ENCODE measurements around the gene CLCA4. TPM values are rescaled to one million over a fixed set of nuclear protein-coding genes. Genes with fewer than 3 reads are reported as not detected.
"Not testable (repeated sequence)": the region's sequence is repeated elsewhere in the genome, so short reads cannot be mapped to it uniquely, and the experiment has no call there.

The CLCA4 gene
- total RNA-seq, 2 donors from 2014 or later, result not detected

DNA sequence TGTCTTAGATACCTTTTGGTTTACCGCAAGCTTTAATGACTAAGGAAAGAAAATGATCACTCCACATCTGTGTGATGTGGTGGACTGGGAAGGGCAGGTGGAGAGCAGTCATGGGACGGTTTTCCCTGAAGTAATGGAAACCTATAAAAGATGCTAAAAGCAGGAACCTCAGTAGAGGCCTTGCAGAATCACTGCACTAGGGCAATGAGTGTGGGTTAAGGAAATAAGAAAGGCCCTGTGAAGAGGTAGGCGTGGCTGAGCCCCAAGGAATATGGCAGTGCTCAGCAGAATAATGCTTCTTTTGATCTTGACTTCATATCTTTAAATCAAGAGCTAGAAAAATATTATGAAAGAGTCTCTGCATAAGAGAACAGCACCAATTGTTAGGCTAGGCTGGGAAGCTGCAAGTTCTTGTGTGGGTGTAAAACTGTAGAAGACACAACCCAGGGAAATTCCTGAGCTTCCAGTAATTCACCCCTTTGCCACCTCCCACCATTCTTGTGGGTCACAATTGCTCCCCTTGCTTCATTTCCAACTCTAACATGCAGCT is 49.9 kb downstream of the CLCA4 start:
- Mint-ChIP-seq H3K27ac (no peak overlapping the region), H3K36me3 (ENCODE audit: insufficient read depth in 2 of 2) (peaks cover 0 to 2% of the 10 kb centered on the region in 2 donors), H3K4me1 (ENCODE audit: low read depth) (no peaks in the 10 kb centered on the region), H3K4me3 (no peak overlapping the region), H3K27me3 (ENCODE audit: low read depth) (no peaks in the 10 kb centered on the region), H3K9me3 (peaks cover 5 to 10% of the 10 kb centered on the region in 2 donors)
- DNase-seq (no peak), ATAC-seq (replicated peaks in 1 of 2) (no peak)

DNA sequence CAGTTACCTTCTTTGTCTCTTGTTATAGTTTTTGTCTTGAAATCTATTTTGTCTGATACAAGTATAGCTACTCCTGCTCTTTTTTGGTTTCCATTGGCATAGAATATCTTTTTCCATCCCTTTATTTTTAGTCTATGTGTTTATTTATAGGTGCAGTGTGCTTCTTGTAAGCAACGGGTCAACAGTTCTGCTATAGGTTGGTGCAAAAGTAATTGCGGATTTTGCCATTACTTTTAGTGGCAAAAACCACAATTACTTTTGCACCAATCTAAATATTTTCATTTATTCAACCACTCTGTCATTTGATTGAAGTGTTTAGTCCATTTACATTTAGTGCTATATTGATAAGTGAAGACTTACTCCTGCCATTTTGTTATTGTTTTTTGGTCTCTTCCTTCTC is 59.2 kb downstream of the CLCA4 start:
- not testable (repeated sequence) for H3K27me3 Mint-ChIP-seq (ENCODE audit: low read depth); H3K9me3 Mint-ChIP-seq; ATAC-seq (replicated peaks in 1 of 2); H3K4me1 Mint-ChIP-seq (ENCODE audit: low read depth); H3K4me3 Mint-ChIP-seq; DNase-seq; H3K36me3 Mint-ChIP-seq (ENCODE audit: insufficient read depth in 2 of 2); H3K27ac Mint-ChIP-seq

GRCh38 chr1:86616433-86616832 is 69.6 kb downstream of the CLCA4 start:
- H3K9me3 Mint-ChIP-seq, result peaks cover 8 to 10% of the 10 kb centered on the region in 2 donors
- peaks cover 2% of the 10 kb centered on the region for H3K27me3 Mint-ChIP-seq (ENCODE audit: low read depth)
- DNase-seq, result no peak
- peaks cover 5% of the 10 kb centered on the region for H3K4me1 Mint-ChIP-seq (ENCODE audit: low read depth)
- H3K36me3 Mint-ChIP-seq (ENCODE audit: insufficient read depth in 2 of 2), result peaks cover 3 to 10% of the 10 kb centered on the region in 2 donors
- H3K4me3 Mint-ChIP-seq, result no peak overlapping the region
- no peak for ATAC-seq (replicated peaks in 1 of 2)
- H3K27ac Mint-ChIP-seq, result no peak overlapping the region

DNA sequence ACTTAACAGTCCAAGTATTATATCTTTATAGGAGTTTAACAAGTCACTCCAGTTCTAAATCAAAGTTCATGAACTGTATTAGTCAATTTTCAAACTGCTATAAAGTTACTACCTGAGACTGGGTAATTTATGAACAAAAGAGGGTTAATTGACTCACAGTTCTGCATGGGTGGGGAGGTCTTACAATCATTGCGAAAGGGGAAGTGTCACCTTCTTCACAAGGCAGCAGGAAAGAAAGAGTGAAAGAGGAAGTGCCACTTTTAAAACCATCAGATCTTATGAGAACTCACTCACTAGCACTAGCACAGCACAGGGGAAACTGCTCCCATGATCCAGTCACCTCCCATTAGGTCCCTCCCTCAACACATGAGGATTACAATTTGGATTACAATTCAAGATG is 70.0 kb downstream of the CLCA4 start:
- no peak overlapping the region for H3K4me3 Mint-ChIP-seq

GRCh38 chr1:86618358-86618757 is 71.5 kb downstream of the CLCA4 start:
- Mint-ChIP-seq H3K36me3 (ENCODE audit: insufficient read depth in 2 of 2) (peaks cover 0 to 6% of the 10 kb centered on the region in 2 donors), H3K27me3 (ENCODE audit: low read depth) (peaks cover 8% of the 10 kb centered on the region), H3K4me1 (ENCODE audit: low read depth) (peaks cover 5% of the 10 kb centered on the region), H3K9me3 (peaks cover 3% of the 10 kb centered on the region in 2 donors), H3K4me3 (no peak overlapping the region), H3K27ac (no peak overlapping the region)
- DNase-seq, result no peak
- ATAC-seq (replicated peaks in 1 of 2), result no peak

More for the DNA sequence above, 70.0 kb downstream of the CLCA4 start:
- Mint-ChIP-seq H3K36me3 (ENCODE audit: insufficient read depth in 2 of 2) (peaks cover 3 to 10% of the 10 kb centered on the region in 2 donors), H3K27ac (no peak overlapping the region), H3K27me3 (ENCODE audit: low read depth) (peaks cover 4% of the 10 kb centered on the region), H3K9me3 (peaks cover 6 to 8% of the 10 kb centered on the region in 2 donors), H3K4me1 (ENCODE audit: low read depth) (peaks cover 5% of the 10 kb centered on the region)
- peak; percentile 53 for ATAC-seq (replicated peaks in 1 of 2)
- DNase-seq, result peak in 1 of 2 donors; percentile 2

DNA sequence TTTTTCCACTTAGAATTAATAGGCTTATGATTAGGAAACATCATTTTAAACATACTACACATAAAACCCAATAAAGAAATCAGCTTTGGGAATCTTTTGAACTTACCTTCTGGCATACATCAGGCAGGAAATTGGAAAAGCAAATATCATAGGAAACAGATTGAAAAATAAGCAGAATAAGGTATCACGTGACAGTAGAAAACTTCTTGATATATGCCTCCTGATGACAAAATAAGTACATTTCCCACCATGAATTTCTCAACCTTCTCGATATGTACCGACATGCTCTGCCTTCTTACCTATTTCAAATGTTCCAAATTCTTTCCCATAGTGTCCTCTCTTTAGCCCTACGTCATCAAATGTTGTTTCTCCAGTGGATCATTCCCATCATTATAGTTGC is 72.4 kb downstream of the CLCA4 start:
- H3K4me1 Mint-ChIP-seq (ENCODE audit: low read depth), result peaks cover 5% of the 10 kb centered on the region
- H3K9me3 Mint-ChIP-seq, result peaks cover 2% of the 10 kb centered on the region in 2 donors
- peaks cover 8% of the 10 kb centered on the region for H3K27me3 Mint-ChIP-seq (ENCODE audit: low read depth)
- DNase-seq (no peak), ATAC-seq (replicated peaks in 1 of 2) (no peak)
- H3K27ac Mint-ChIP-seq, result no peak overlapping the region
- H3K36me3 Mint-ChIP-seq (ENCODE audit: insufficient read depth in 2 of 2), result peaks cover 0 to 4% of the 10 kb centered on the region in 2 donors
- H3K4me3 Mint-ChIP-seq, result no peak overlapping the region

DNA sequence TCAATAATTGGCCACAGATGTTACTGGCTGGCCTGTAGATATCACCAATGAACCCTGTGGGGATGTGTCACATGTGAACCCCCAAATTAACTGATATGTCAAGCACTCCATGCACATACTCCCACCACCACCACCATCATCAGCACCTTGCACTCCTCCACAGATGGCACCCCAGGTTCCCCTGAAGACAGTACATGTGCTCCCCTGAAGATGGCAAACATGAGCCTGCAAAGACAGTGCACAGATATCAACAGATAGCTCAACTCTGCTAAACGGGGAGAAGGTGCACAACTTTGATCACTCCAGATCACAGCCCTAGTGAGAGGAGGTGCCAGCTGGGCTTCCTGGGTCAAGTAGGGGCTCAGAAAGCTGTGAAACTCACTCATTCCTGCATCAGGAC is 74.4 kb downstream of the CLCA4 start:
- peaks cover 8% of the 10 kb centered on the region for H3K27me3 Mint-ChIP-seq (ENCODE audit: low read depth)
- H3K9me3 Mint-ChIP-seq, result peaks cover 0 to 2% of the 10 kb centered on the region in 2 donors
- no peak overlapping the region for H3K27ac Mint-ChIP-seq
- no peak for DNase-seq
- H3K36me3 Mint-ChIP-seq (ENCODE audit: insufficient read depth in 2 of 2), result no peaks in the 10 kb centered on the region
- no peak overlapping the region for H3K4me3 Mint-ChIP-seq
- H3K4me1 Mint-ChIP-seq (ENCODE audit: low read depth), result peaks cover 5% of the 10 kb centered on the region
- ATAC-seq (replicated peaks in 1 of 2), result no peak

Other genes with a start within 250 kb of the CLCA4 start
- gene ODF2L, start 150.8 kb upstream of the CLCA4 start, total RNA-seq, result 10 to 100 TPM; 31.8 to 39.2 TPM
- gene CLCA2, start 122.9 kb upstream of the CLCA4 start, total RNA-seq, result not detected
- not detected for gene CLCA1, start 78.2 kb upstream of the CLCA4 start, total RNA-seq
- gene SH3GLB1, start 157.5 kb downstream of the CLCA4 start, total RNA-seq, result 10 to 100 TPM; 74.3 to 77.9 TPM

All from activated T-cell treated with anti-CD3 and anti-CD28 coated beads, Interleukin-2, amount 50 U/mL, for 72 hours (primary cell).